ENCODE results near the gene AZIN2. TPM values are rescaled to one million over a fixed set of nuclear protein-coding genes. Genes with fewer than 3 reads are reported as not detected.

Gene AZIN2
- total RNA-seq, 1 experiment from 2014 or later: 0.39 TPM

DNA sequence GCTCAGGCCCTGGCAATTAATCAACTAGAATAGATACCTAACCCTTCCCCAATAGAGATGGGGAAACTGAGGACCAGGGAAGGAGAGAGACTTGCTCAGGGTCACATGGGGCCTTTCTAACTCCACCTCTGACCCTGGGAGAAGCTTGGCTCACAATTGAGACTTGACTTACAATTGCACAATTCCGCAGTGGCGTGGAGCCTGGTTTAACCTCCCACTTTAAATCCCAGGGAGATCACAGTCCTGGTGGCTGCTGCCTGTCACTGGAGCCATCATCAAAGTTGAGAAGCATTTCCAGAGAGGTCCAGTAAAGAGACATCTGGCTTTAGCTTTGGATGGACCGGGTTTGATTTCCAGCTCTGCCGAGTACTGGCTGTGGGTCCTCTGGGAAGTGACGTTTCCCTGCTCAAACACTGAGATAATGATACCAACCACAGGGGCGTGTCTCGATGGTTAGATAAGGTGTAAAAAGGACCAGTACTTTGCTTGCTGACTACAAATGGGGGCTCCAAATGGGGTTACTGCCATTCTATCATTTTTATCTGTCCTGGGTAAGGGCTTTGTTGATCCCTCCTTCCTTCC, 61.6 kb downstream of the AZIN2 start:
- Histone ChIP-seq H4K91ac (ENCODE audit: insufficient read length, low read depth, low read length) (no peak overlapping the region), H2BK12ac (ENCODE audit: insufficient read length, low read depth, low read length) (no peak overlapping the region), H2BK20ac (ENCODE audit: low read depth, low read length, poor library complexity, severe bottlenecking) (no peak overlapping the region), H4K20me1 (ENCODE audit: control insufficient read depth, insufficient read depth, insufficient read length) (no peaks in the 10 kb centered on the region), H3K4ac (ENCODE audit: low read depth, low read length) (no peak overlapping the region), H2BK5ac (ENCODE audit: insufficient read length, low read length) (no peak overlapping the region), H4K8ac (replicated peaks; ENCODE audit: insufficient read length, low read depth, low read length) (no peak overlapping the region), H2AFZ (ENCODE audit: low read length) (no peak overlapping the region), H3T11ph (ENCODE audit: low read length) (no peak overlapping the region), H3K27me3 (ENCODE audit: insufficient read depth, low read length) (0 out of 2 replicates have a peak, but pooled peaks cover 3% of the 10 kb centered on the region), H3K23me2 (ENCODE audit: insufficient read length, low read depth, low read length, poor library complexity, severe bottlenecking) (no peaks in the 10 kb centered on the region), H4K5ac (ENCODE audit: insufficient read length, low read depth, low read length) (no peak overlapping the region), H2BK120ac (ENCODE audit: low read depth, low read length, poor library complexity, severe bottlenecking) (no peak overlapping the region), H3K56ac (ENCODE audit: insufficient read length, low read depth, low read length) (no peak overlapping the region), H3K14ac (ENCODE audit: insufficient read depth, low read length) (no peak overlapping the region), H3K18ac (ENCODE audit: insufficient read length, low read depth, low read length) (no peak overlapping the region), H2BK15ac (ENCODE audit: low read depth, low read length) (no peak overlapping the region), H3K79me1 (ENCODE audit: insufficient read depth, low read depth, low read length, poor library complexity, severe bottlenecking) (no peaks in the 10 kb centered on the region), H3K4me1 (ENCODE audit: insufficient read depth, low read length) (peaks cover 14% of the 10 kb centered on the region; the same call in 1 of the 2 replicates), H2AK5ac (ENCODE audit: insufficient read length, low read length) (no peak overlapping the region), H3K4me2 (ENCODE audit: insufficient read depth, insufficient read length, low read length) (no peak overlapping the region), H3K23ac (ENCODE audit: insufficient read length, low read depth, low read length) (no peak overlapping the region), H3K27ac (ENCODE audit: insufficient read length, low read depth, low read length) (no peak overlapping the region), H3K9ac (ENCODE audit: extremely low read depth, insufficient read length, low read length) (no peak overlapping the region), H3K9me3 (ENCODE audit: control insufficient read depth, low read depth, low read length) (no peaks in the 10 kb centered on the region), H3K79me2 (ENCODE audit: insufficient read depth, low read length) (no peaks in the 10 kb centered on the region)
- no peak overlapping the region for H3K27ac Mint-ChIP-seq
- H3K27me3 Mint-ChIP-seq (ENCODE audit: low read depth): peaks cover 1% of the 10 kb centered on the region; the same call in 1 of the 2 replicates
- peaks cover 0 to 8% (median 6%) of the 10 kb centered on the region in 3 experiments; a peak in 3 of 7 replicates for H3K36me3 Mint-ChIP-seq (ENCODE audit: insufficient read depth in 1 of 3, low read depth in 3 of 3)
- TF ChIP-seq, protein P1, sequence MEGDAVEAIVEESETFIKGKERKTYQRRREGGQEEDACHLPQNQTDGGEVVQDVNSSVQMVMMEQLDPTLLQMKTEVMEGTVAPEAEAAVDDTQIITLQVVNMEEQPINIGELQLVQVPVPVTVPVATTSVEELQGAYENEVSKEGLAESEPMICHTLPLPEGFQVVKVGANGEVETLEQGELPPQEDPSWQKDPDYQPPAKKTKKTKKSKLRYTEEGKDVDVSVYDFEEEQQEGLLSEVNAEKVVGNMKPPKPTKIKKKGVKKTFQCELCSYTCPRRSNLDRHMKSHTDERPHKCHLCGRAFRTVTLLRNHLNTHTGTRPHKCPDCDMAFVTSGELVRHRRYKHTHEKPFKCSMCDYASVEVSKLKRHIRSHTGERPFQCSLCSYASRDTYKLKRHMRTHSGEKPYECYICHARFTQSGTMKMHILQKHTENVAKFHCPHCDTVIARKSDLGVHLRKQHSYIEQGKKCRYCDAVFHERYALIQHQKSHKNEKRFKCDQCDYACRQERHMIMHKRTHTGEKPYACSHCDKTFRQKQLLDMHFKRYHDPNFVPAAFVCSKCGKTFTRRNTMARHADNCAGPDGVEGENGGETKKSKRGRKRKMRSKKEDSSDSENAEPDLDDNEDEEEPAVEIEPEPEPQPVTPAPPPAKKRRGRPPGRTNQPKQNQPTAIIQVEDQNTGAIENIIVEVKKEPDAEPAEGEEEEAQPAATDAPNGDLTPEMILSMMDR (conservative IDR thresholded peaks at IDR 0.05): no peak
- no CpG with 5 or more reads among the region's 7 CpGs for WGBS (ENCODE audit: extremely low coverage, insufficient read length, low lambda C conversion rate)
- no peak for DNase-seq
- peaks cover 48 to 56% of the 10 kb centered on the region in 2 experiments for H3K4me1 Mint-ChIP-seq
- H3K4me3 Mint-ChIP-seq: no peak overlapping the region
- H3K9me3 Mint-ChIP-seq: no peaks in the 10 kb centered on the region

Measured in H9 (cell line).